Endodermal cell (in vitro differentiated cells): ENCODE measurements around the gene TLE4. TPM values are rescaled to one million over a fixed set of nuclear protein-coding genes. Genes with fewer than 3 reads are reported as not detected.

Experiments used
- DNase-seq: peaks from one replicate; pipeline ENCODE4 v3.0.0-alpha.2; 2017
- H3K27ac ChIP-seq: 2 replicates; pipeline ENCODE4 v1.5.1; 2013; ENCODE audit warnings: mild to moderate bottlenecking, low read depth, low read length, moderate library complexity
- H3K27me3 ChIP-seq: 2 replicates; pipeline ENCODE4 v1.6.1; 2013; ENCODE audit warnings: mild to moderate bottlenecking, low read length, moderate library complexity; ENCODE audit not compliant: insufficient read depth, control insufficient read depth, poor library complexity, severe bottlenecking
- H3K36me3 ChIP-seq: 2 replicates; pipeline ENCODE4 v1.7.0; 2013; ENCODE audit warnings: mild to moderate bottlenecking, low read length, moderate library complexity; ENCODE audit not compliant: control insufficient read depth, insufficient read depth
- H3K4me1 ChIP-seq: one replicate; pipeline ENCODE4 v1.7.0; 2013; ENCODE audit warnings: low read length; ENCODE audit not compliant: control insufficient read depth, insufficient read depth
- H3K4me3 ChIP-seq: 2 replicates; pipeline ENCODE4 v1.5.1; 2013; ENCODE audit warnings: mild to moderate bottlenecking, low read length, moderate library complexity
- H3K9ac ChIP-seq: 2 replicates; pipeline ENCODE4 v1.6.1; 2013; ENCODE audit warnings: mild to moderate bottlenecking, low read length, moderate library complexity; ENCODE audit not compliant: poor library complexity, severe bottlenecking; ENCODE audit errors: extremely low read depth
- H3K9me3 ChIP-seq: 2 replicates; pipeline ENCODE4 v1.6.1; 2013; ENCODE audit warnings: mild to moderate bottlenecking, low read length, moderate library complexity; ENCODE audit not compliant: control insufficient read depth
- H3K27ac Mint-ChIP-seq: 2 replicates; pipeline ENCODE4 v1.8.0; 2020; ENCODE audit warnings: mixed read lengths
- H3K27me3 Mint-ChIP-seq: 2 replicates; pipeline ENCODE4 v1.8.0; 2021; ENCODE audit warnings: mild to moderate bottlenecking, mixed read lengths; ENCODE audit not compliant: insufficient read depth
- H3K36me3 Mint-ChIP-seq: 2 replicates; pipeline ENCODE4 v1.8.0; 2020; ENCODE audit warnings: low read depth, mixed read lengths
- H3K4me1 Mint-ChIP-seq: 2 replicates; pipeline ENCODE4 v1.8.0; 2020; ENCODE audit warnings: mixed read lengths
- H3K4me3 Mint-ChIP-seq: 2 replicates; pipeline ENCODE4 v1.8.0; 2020; ENCODE audit warnings: mild to moderate bottlenecking, moderate library complexity, mixed read lengths
- H3K9me3 Mint-ChIP-seq: 2 replicates; pipeline ENCODE4 v1.8.0; 2020; ENCODE audit warnings: mild to moderate bottlenecking, mixed read lengths
- WGBS, 2 experiments: methylation state at CpG; one replicate each; pipeline versions ENCODE4 v1.1.5 to v1.1.7; 2013; ENCODE audit warnings: missing lambda C conversion rate in 2 of 2, mixed read lengths in 1 of 2; ENCODE audit not compliant: insufficient coverage in 1 of 2, insufficient read length in 1 of 2; 5-methylcytosine and 5-hydroxymethylcytosine counted together
- total RNA-seq, 2 donors: library from RNA; stranded (reverse); fragmentation: NEBNext Ultra II Directional in 1 of 2; extraction: Animal tissue kit (Norgen Biotek cat#: 25700) in 1 of 2; gene quantifications; 2 replicates in 1 of 2; 3 replicates in 1 of 2; pipeline ENCODE4 v1.2.1, GENCODE V29; 2021
- TF ChIP-seq, protein P1 (sequence below): fragments of 200-600 bp; sonication (generic); conservative IDR thresholded peaks from 2 replicates; pipeline ENCODE4 v1.5.0; 2021; ENCODE audit warnings: antibody characterized with exemption, mild to moderate bottlenecking

The TLE4 gene
- total RNA-seq, 2 donors from 2014 or later, result 16.7 to 25.5 TPM

GRCh38 chr9:79674052-79674777 lies 102.5 kb downstream of the TLE4 start:
- TF ChIP-seq, protein P1, sequence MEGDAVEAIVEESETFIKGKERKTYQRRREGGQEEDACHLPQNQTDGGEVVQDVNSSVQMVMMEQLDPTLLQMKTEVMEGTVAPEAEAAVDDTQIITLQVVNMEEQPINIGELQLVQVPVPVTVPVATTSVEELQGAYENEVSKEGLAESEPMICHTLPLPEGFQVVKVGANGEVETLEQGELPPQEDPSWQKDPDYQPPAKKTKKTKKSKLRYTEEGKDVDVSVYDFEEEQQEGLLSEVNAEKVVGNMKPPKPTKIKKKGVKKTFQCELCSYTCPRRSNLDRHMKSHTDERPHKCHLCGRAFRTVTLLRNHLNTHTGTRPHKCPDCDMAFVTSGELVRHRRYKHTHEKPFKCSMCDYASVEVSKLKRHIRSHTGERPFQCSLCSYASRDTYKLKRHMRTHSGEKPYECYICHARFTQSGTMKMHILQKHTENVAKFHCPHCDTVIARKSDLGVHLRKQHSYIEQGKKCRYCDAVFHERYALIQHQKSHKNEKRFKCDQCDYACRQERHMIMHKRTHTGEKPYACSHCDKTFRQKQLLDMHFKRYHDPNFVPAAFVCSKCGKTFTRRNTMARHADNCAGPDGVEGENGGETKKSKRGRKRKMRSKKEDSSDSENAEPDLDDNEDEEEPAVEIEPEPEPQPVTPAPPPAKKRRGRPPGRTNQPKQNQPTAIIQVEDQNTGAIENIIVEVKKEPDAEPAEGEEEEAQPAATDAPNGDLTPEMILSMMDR, result no peak
- Histone ChIP-seq H3K9me3 (no peaks in the 10 kb centered on the region), H3K36me3 (no peaks in the 10 kb centered on the region), H3K27me3 (no peaks in the 10 kb centered on the region), H3K9ac (no peak overlapping the region), H3K4me1 (peaks cover 12% of the 10 kb centered on the region), H3K27ac (peak overlapping the region; percentile 8), H3K4me3 (no peak overlapping the region)
- Mint-ChIP-seq H3K27ac (no peak overlapping the region), H3K4me1 (peaks cover 52% of the 10 kb centered on the region), H3K27me3 (no peaks in the 10 kb centered on the region), H3K36me3 (no peaks in the 10 kb centered on the region), H3K4me3 (no peak overlapping the region), H3K9me3 (peaks cover 3% of the 10 kb centered on the region)
- no peak for DNase-seq
- 91 to 92% methylated on average over 7 of the region's 7 CpGs for WGBS, 2 experiments

DNA sequence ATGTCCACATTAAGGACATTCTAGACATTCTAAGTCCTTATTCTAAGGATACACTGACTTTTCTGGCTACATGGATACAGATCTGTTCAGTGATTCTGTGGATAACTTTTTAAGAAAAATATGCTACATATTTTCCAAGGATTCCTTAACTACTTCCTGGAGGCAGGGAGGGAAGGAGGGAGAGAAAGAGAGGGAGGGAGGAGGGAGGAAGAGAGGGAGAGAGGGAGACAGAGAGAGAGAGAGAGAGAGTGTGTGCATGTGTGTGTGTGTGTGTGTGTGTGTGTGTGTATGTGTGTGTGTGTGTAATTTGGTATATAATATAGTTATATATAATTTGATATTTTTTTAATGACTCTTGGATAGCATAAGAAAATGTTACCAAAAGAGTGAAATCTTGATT lies 109.8 kb downstream of the TLE4 start:
- Histone ChIP-seq H3K4me1 (peaks cover 2% of the 10 kb centered on the region), H3K27me3 (no peaks in the 10 kb centered on the region), H3K9me3 (no peaks in the 10 kb centered on the region), H3K9ac (no peak overlapping the region), H3K4me3 (no peak overlapping the region), H3K36me3 (no peaks in the 10 kb centered on the region), H3K27ac (no peak overlapping the region)
- DNase-seq, result no peak
- H3K27ac Mint-ChIP-seq, result no peak overlapping the region
- H3K9me3 Mint-ChIP-seq, result peaks cover 3% of the 10 kb centered on the region
- H3K4me3 Mint-ChIP-seq, result no peak overlapping the region
- H3K36me3 Mint-ChIP-seq, result no peaks in the 10 kb centered on the region
- peaks cover 6% of the 10 kb centered on the region for H3K4me1 Mint-ChIP-seq
- H3K27me3 Mint-ChIP-seq, result no peaks in the 10 kb centered on the region
- TF ChIP-seq, protein P1, result no peak

DNA sequence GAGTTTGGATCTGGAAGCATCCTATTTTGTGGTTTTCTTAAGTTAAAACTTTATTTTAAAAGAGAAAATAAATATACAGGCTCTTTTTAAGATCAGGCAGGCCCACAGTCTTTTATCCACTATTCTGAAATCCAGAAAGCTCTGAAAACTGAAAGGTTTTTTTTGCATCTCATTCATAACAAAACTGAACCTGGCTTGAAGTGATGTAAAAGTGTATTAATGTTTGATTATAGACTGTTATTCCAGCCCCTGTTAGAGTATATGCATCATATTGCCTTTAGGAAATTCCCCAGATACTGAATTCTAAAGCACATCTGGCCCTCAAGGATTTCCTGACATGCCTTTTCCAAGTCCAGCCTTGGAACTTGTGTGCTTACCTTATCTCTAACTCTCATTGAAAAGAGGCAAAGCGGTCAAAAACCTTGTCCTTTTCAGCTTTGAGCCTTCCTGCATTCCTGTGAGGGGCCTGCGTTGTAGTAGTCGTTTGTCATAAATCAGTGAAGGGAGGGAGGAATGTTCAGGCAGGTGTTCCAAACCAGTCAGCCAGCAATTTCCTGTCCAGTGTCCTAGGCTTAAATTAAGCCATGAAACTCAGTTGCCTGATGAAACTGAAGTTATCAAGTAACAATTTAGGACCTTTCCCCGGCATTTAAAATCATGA lies 110.4 kb downstream of the TLE4 start:
- Histone ChIP-seq H3K9ac (no peak overlapping the region), H3K4me1 (peaks cover 2% of the 10 kb centered on the region), H3K4me3 (no peak overlapping the region), H3K27me3 (no peaks in the 10 kb centered on the region), H3K27ac (no peak overlapping the region), H3K9me3 (no peaks in the 10 kb centered on the region), H3K36me3 (no peaks in the 10 kb centered on the region)
- H3K4me1 Mint-ChIP-seq, result peaks cover 6% of the 10 kb centered on the region
- TF ChIP-seq, protein P1, result no peak
- peaks cover 3% of the 10 kb centered on the region for H3K9me3 Mint-ChIP-seq
- no peak overlapping the region for H3K4me3 Mint-ChIP-seq
- peaks cover 2% of the 10 kb centered on the region for H3K36me3 Mint-ChIP-seq
- WGBS, 2 experiments, result 67 to 85% methylated on average over 3 to 4 of the region's 4 CpGs
- DNase-seq, result no peak
- no peak overlapping the region for H3K27ac Mint-ChIP-seq
- no peaks in the 10 kb centered on the region for H3K27me3 Mint-ChIP-seq
